Stimulated activated CD8-positive, alpha-beta memory T cell treated with anti-CD3 and anti-CD28 coated beads, Interleukin-4, amount 100 ng/mL, for 24 hours (primary cell): ENCODE data around the gene WWOX.
A peak's percentile ranks its signal among the peaks of the same experiment; 100 is the strongest.

Experiments
- DNase-seq: peaks from one replicate; pipeline ENCODE4 v3.0.0-alpha.2; 2020; ENCODE audit warnings: low read depth

WWOX gene

GRCh38 chr16:79074541-79074940, 975.1 kb downstream of the WWOX start:
- no peak for DNase-seq

DNA sequence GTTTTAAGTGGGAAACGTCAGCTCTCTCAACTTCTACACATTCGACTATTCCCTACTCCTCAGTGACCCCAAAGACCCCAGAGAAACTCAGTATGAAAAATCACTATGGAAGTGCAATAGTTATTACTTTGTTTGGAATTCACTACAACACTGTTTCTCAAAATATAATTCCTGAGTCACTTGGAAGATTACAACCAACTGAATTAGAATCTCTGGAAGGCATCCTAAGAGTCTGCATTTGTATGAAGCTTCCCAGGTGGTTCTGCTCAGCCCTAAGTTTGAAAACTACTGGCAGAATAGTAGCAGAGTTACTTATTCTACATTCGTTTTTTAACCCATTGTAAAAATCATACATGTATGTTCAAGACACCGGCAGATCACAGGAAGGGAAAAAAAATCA, 975.5 kb downstream of the WWOX start:
- DNase-seq = no peak

DNA sequence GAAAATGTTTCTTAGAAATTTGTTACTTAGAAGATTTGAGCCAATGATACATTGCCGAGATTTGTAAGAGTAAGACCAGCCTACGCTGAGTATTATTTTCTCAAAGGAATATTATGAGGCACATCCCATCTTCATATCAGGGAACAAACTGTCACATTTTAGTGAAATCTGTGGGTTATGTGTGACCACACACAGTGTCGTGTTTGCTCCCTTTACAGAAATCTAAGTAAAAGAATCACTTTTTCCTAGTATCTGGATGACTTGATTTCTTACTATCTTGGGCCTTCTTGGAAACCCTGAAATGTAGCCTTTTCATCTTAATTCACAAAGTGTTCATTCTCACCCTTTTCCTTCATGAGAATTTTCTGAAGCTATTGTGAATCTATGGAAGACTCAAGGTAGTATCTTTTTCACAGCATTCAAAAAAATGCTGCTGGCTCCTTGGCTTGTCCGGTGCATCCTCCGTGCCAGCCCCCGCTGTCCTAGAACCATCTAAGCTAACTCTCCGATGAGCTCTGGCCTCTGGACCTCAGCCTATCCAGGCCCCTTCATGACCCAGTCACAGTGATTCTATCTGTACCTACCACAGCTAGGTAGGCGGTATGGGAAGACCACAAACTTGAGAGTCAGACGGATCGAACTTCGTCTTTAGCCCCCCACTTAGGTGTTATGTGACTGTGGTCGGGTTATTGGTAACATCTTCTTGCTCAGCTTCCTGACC, 976.8 kb downstream of the WWOX start:
- no peak for DNase-seq

GRCh38 chr16:79077346-79077745, 977.9 kb downstream of the WWOX start:
- no peak for DNase-seq

DNA sequence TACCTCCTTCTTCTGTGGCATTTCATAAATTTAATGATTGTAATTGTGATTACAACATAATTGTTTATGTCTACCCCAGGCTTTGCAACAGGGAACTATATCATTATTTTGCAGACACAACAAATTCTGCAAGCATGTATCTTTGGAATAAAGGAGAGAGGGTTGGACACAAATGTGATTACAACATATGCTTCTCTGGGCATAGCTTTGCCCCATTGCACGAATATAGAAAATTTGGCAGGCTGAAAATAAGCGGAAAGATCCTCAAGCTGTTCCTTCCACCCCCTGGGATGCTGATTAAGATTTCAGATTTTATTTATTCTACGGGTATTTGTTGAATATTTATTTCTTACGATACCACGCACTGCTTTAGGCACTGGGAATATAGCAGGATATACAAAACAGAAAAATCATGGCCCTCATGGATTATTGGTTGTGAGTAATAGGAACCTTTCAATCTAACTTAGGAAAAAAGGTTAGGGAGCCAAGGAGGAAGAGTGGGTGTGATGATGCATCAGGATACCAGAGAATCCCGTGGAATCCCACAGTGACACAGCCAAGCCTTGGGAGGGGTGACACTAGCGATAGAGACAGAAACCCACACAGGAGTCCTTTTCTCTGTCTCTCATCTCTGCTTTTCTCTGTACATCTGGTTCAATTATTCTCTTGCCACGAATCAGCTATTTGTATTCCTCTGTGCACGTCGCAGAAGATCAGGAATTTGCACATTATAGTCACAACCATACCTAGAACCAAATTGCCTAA, 980.4 kb downstream of the WWOX start:
- DNase-seq = no peak

GRCh38 chr16:79081297-79082066, 982.0 kb downstream of the WWOX start:
- no peak for DNase-seq

- no peak for DNase-seq
These were observed 983.5 kb downstream of the WWOX start for GRCh38 chr16:79082970-79083369.

- no peak for DNase-seq
These were observed 984.2 kb downstream of the WWOX start for GRCh38 chr16:79083508-79084299.

GRCh38 chr16:79088971-79089370, 989.5 kb downstream of the WWOX start:
- no peak for DNase-seq

DNA sequence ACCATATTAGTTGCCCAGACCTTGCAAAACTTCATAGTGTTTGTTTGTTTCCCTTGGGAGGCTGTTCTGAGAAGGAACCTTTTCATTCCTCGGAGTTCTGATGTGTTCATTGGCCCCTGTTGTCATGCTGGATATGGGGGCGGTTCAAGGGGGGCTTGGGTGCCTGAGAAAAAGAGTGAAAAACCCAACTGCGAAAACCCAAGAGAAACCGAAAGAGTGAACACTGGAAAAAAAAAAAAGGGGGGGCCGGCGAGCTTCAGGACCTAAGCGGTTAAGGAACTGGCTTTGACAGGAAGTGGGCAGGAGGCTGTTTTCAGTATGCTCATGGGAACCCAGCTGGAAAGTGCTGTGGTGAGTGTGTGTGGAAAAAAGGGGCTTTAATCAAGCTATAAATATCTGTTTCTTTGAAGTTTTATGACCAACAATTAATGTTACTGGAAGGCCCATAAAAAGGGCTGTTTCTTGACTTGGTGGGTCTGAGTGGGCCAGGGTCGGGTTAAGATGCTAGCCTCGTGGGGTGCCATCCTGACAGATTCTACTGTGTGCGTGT, 990.4 kb downstream of the WWOX start:
- DNase-seq = peak; percentile 51

DNA sequence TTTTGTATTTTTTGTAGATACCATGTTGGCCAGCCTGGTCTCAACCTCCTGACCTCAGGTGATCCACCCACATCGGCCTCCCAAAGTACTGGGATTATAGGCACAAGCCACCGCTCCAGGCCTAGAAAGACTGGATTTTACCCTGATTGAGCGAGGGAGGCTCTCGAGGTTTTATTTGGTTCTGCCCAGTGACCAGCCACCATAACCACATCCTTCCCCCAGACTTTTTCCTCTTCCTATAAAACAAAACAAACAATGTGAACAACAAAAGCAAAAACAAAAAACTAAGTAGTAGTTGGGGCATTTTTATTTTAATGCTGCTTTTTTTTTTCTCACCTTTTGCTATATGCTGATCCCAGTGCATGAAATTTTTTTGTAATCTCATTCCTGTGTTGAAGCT, 991.5 kb downstream of the WWOX start:
- DNase-seq = no peak

GRCh38 chr16:79092846-79093245, 993.4 kb downstream of the WWOX start:
- DNase-seq = no peak

- no peak for DNase-seq
These were observed 994.1 kb downstream of the WWOX start for GRCh38 chr16:79093554-79093967.

DNA sequence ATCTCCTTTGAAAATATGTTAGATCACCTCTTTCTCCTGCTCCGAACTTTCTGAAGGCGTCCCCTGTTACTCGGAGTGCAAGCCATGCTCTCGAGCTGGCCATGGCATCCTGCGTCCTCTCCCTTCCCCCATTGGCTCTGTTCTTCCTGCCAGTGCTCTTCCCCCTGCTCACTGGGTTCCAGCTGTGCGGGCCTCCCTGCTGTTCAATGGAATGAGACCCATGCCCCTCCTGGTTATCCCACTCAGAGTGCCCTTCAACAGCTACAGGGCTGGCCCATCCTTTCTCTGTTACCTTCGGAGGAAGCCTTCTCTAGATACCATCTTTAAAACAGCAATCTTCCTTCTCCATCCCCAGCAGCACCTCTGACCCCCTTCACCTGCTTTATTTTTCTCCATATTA, 996.8 kb downstream of the WWOX start:
- no peak for DNase-seq

- DNase-seq = no peak
These were observed 997.7 kb downstream of the WWOX start for GRCh38 chr16:79097166-79097565.

- no peak for DNase-seq
These were observed 998.3 kb downstream of the WWOX start for GRCh38 chr16:79097771-79098170.

DNA sequence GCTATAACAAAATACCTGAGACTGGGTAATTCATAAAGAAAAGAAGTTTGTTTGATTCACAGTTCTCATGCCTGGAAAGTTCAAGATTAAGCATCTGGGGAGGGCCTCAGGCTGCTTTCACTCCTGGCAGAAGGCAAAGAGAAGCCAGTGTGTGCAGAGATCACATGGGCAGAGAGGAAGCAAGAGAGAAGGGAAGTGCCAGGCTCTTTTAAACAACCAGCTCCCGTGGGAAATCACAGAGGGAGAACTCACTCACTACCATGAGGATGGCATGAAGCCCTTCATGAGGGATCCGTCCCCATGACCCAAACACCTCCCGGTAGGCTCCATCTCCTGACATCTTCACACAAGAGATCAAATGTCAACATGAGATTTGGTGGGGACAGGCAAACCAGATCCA, 999.5 kb downstream of the WWOX start:
- no peak for DNase-seq

DNA sequence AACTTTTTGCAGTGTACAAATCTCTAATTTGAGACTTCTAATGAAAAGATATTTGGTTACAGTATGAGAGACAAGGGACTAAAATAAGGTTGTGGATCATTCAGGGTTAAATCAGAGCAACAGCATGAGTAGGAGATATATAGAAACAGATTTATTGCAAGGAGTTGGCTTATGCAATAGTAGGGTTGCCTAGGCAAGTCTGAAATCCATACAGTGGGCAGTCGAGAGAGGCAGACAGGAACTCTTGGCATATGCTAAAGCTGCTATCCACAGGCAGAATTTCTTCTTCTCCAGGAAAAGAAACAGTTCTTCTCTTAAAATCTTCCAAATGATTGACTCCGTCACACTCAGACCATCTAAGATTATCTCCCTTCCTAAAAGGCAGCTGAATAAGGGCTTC, 1000.3 kb downstream of the WWOX start:
- no peak for DNase-seq

GRCh38 chr16:79100447-79100846, 1001.0 kb downstream of the WWOX start:
- DNase-seq = no peak

GRCh38 chr16:79101491-79101890, 1002.0 kb downstream of the WWOX start:
- no peak for DNase-seq

- no peak for DNase-seq
These were observed 1005.1 kb downstream of the WWOX start for GRCh38 chr16:79104567-79104966.

GRCh38 chr16:79107301-79107700, 1007.8 kb downstream of the WWOX start:
- no peak for DNase-seq
